ENCODE results near the gene ADH5. TPM values are rescaled to one million over a fixed set of nuclear protein-coding genes. Genes with fewer than 3 reads are reported as not detected.

The ADH5 gene
- total RNA-seq, 1 experiment from 2014 or later: 110 TPM

DNA sequence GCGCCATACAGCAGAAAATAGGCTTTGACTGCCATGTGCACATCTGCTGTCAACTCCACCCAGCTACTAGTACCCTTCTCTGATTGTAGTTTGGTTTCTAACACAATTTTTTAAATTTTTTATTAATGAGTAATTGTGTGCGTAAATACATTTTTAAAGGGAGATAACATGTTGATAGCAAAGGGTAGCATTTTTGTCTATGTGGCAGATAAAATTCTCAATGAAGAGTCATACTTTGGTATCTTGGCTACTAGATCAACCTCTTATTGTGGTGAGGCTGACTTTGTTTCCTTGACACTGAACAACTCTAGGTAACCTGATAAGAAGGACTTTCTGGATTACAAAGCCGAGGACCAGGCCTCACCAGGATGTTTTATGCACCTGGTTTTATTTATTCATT is 46.0 kb upstream of the ADH5 start:
- intact Hi-C loops (cut with micrococcal nuclease): no loop called here
- DNase-seq (ENCODE audit: unreplicated experiment): no peak
- Mint-ChIP-seq H3K27ac (ENCODE audit: low read depth, unreplicated experiment) (no peak overlapping the region), H3K36me3 (ENCODE audit: insufficient read depth, unreplicated experiment) (no peaks in the 10 kb centered on the region), H3K4me1 (ENCODE audit: insufficient read depth, unreplicated experiment) (no peaks in the 10 kb centered on the region), H3K27me3 (ENCODE audit: insufficient read depth, unreplicated experiment) (no peaks in the 10 kb centered on the region), H3K4me3 (ENCODE audit: unreplicated experiment) (no peak overlapping the region), H3K9me3 (ENCODE audit: unreplicated experiment) (no peaks in the 10 kb centered on the region)
- TF ChIP-seq, protein P1, sequence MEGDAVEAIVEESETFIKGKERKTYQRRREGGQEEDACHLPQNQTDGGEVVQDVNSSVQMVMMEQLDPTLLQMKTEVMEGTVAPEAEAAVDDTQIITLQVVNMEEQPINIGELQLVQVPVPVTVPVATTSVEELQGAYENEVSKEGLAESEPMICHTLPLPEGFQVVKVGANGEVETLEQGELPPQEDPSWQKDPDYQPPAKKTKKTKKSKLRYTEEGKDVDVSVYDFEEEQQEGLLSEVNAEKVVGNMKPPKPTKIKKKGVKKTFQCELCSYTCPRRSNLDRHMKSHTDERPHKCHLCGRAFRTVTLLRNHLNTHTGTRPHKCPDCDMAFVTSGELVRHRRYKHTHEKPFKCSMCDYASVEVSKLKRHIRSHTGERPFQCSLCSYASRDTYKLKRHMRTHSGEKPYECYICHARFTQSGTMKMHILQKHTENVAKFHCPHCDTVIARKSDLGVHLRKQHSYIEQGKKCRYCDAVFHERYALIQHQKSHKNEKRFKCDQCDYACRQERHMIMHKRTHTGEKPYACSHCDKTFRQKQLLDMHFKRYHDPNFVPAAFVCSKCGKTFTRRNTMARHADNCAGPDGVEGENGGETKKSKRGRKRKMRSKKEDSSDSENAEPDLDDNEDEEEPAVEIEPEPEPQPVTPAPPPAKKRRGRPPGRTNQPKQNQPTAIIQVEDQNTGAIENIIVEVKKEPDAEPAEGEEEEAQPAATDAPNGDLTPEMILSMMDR (IDR thresholded peaks at IDR 0.05; ENCODE audit: unreplicated experiment): no peak
- ChIA-PET CTCF (interaction anchor here (1.2 kb wide), 1 partner anchor 24 kb away, joined by 3 read pairs; no protein-coding TSS in a partner anchor), POLR2A (interaction anchor here (1.0 kb wide), 1 partner anchor 47 kb away, joined by 3 read pairs; no protein-coding TSS in a partner anchor)
- BruUV-seq (replicated peaks): no TSS peak

DNA sequence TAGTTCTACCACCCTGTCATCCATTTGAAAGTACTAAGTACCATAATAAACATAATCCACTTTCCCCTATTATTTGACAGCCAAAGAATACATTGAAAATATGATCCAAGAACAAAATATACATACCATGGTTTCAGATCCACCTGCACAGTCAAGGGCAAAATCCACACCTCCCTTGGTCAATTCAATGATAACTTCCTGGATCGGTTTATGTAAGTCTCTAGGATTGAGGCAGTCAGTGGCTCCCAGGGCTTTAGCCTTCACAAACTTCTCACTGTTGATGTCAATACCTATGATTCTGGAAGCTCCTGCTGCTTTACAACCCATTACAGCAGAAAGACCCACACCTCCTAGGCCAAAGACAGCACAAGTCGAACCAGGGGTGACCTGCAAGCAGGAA is 42.8 kb upstream of the ADH5 start:
- DNase-seq (ENCODE audit: unreplicated experiment): no peak
- Mint-ChIP-seq H3K36me3 (ENCODE audit: insufficient read depth, unreplicated experiment) (no peaks in the 10 kb centered on the region), H3K9me3 (ENCODE audit: unreplicated experiment) (no peaks in the 10 kb centered on the region), H3K4me1 (ENCODE audit: insufficient read depth, unreplicated experiment) (no peaks in the 10 kb centered on the region), H3K27ac (ENCODE audit: low read depth, unreplicated experiment) (no peak overlapping the region), H3K4me3 (ENCODE audit: unreplicated experiment) (no peak overlapping the region), H3K27me3 (ENCODE audit: insufficient read depth, unreplicated experiment) (no peaks in the 10 kb centered on the region)
- intact Hi-C loops (cut with micrococcal nuclease): no loop called here
- no TSS peak for BruUV-seq (replicated peaks)
- TF ChIP-seq, protein P1 (IDR thresholded peaks at IDR 0.05; ENCODE audit: unreplicated experiment): no peak
- ChIA-PET CTCF (interaction anchor here (1.3 to 1.4 kb wide), 2 partner anchors 14 to 331 kb away, joined by 4 to 6 read pairs; no protein-coding TSS in a partner anchor), POLR2A (interaction anchor here (0.6 to 1.0 kb wide), 2 partner anchors 41 to 421 kb away, joined by 3 to 6 read pairs; no protein-coding TSS in a partner anchor)

DNA sequence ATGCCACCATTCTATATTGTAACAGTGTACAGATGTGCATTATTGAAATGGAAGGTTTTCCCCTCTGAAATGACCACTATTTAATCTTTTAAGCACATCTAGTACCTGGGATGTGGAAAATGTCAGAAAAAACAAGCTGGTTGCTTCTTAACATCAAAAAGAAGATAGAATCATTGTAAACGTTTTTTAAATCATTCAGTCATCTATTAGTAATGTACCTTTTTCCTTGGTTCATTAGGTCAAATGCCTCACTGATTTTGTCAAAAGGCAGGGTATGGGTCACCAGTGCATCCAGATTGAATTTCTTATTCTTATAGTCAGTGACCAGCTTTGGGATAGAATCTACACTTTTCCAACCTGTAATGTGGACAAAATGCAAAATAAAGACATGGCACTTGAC is 37.8 kb upstream of the ADH5 start:
- POLR2A ChIA-PET: no interaction called here
- no peak overlapping the region for H3K4me3 Mint-ChIP-seq (ENCODE audit: unreplicated experiment)
- no peaks in the 10 kb centered on the region for H3K4me1 Mint-ChIP-seq (ENCODE audit: insufficient read depth, unreplicated experiment)
- no peak for DNase-seq (ENCODE audit: unreplicated experiment)
- intact Hi-C loops (cut with micrococcal nuclease): no loop called here
- no peaks in the 10 kb centered on the region for H3K27me3 Mint-ChIP-seq (ENCODE audit: insufficient read depth, unreplicated experiment)
- BruUV-seq (replicated peaks): no TSS peak
- H3K9me3 Mint-ChIP-seq (ENCODE audit: unreplicated experiment): no peaks in the 10 kb centered on the region
- TF ChIP-seq, protein P1 (IDR thresholded peaks at IDR 0.05; ENCODE audit: unreplicated experiment): no peak
- CTCF ChIA-PET: interaction anchor here (0.6 to 1.0 kb wide), 2 partner anchors 12 to 164 kb away, joined by 3 to 4 read pairs; no protein-coding TSS in a partner anchor
- H3K36me3 Mint-ChIP-seq (ENCODE audit: insufficient read depth, unreplicated experiment): no peaks in the 10 kb centered on the region
- H3K27ac Mint-ChIP-seq (ENCODE audit: low read depth, unreplicated experiment): no peak overlapping the region

DNA sequence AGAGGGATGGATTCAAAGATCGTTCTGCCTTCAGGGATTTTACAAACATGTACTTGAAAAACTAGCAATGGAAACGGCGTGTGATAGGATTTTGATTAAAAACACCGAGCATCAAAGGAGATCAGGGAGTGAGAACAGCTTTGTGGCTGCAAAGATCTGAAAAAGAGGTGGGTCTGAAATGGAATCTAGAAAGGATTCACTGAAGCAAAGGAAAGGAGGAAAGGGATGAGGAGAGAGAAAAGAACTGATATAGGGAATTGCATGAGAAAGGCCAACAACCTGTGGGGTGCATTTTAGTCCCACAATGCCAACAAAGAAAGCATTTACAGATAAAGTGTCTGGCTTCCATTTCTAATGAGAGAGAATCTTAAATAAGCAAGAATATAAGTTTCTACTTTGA is 32.4 kb upstream of the ADH5 start:
- CTCF ChIA-PET: interaction anchor here (0.6 to 2.8 kb wide), 5 partner anchors 21 to 342 kb away, joined by 3 to 27 read pairs (median 4); no protein-coding TSS in a partner anchor
- no peak overlapping the region for H3K4me3 Mint-ChIP-seq (ENCODE audit: unreplicated experiment)
- no peaks in the 10 kb centered on the region for H3K27me3 Mint-ChIP-seq (ENCODE audit: insufficient read depth, unreplicated experiment)
- intact Hi-C loops (cut with micrococcal nuclease): no loop called here
- TF ChIP-seq, protein P1 (IDR thresholded peaks at IDR 0.05; ENCODE audit: unreplicated experiment): no peak
- no peak overlapping the region for H3K27ac Mint-ChIP-seq (ENCODE audit: low read depth, unreplicated experiment)
- no peaks in the 10 kb centered on the region for H3K4me1 Mint-ChIP-seq (ENCODE audit: insufficient read depth, unreplicated experiment)
- DNase-seq (ENCODE audit: unreplicated experiment): no peak
- H3K9me3 Mint-ChIP-seq (ENCODE audit: unreplicated experiment): no peaks in the 10 kb centered on the region
- H3K36me3 Mint-ChIP-seq (ENCODE audit: insufficient read depth, unreplicated experiment): no peaks in the 10 kb centered on the region
- no TSS peak for BruUV-seq (replicated peaks)
- POLR2A ChIA-PET: interaction anchor here (0.7 to 0.9 kb wide), 3 partner anchors 9 to 342 kb away, joined by 3 to 6 read pairs (median 6); partner anchors contain the start of gene ADH5
